Stimulated activated CD8-positive, alpha-beta memory T cell treated with anti-CD3 and anti-CD28 coated beads, Interleukin-2, amount 100 ng/mL, for 48 hours (primary cell): ENCODE measurements around the gene ZNF804A.
"Not testable (repeated sequence)": the region's sequence is repeated elsewhere in the genome, so short reads cannot be mapped to it uniquely, and the experiment has no call there.

Source experiments
- DNase-seq, 2 donors: peaks; one replicate each; pipeline ENCODE4 v3.0.0-alpha.2; 2020; ENCODE audit warnings: low read depth in 2 of 2

Gene ZNF804A

DNA sequence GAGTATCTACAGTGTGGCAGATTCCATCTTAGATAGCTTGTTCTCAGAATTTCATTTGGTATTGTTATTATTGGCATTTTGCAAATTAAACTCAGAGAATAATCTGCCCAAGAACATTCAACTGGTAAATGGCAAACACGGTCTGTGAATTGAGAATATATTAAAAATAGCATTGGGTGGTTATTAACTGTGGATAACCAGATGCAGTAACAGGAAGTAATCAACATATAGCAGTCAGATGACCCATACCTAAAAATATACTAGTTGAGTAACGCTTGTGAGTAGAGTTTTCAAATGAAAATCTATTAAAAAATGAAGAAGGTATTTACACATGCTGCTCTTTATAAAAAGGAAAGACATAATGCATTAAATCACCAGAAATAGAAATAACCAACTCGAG is 129.5 kb downstream of the ZNF804A start:
- no peak for DNase-seq

DNA sequence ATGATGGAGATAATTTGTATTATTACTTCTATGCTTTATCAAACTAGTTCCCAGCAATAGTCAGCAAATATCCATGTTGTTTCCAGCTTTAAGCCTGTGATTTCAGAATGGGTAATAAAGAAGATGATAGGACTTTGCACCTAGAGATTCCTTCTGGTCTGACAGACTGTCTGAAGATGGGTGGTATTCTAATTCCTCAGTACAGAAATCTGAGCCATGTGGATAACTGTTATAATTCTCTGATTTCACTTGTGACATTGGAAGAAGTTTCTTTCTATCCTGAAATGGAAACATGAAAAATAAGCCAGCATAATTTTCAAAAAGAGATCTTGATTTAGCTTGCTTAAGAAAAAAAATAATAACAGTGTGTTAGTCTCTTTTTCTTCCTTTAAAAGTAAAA is 130.1 kb downstream of the ZNF804A start:
- DNase-seq: no peak

DNA sequence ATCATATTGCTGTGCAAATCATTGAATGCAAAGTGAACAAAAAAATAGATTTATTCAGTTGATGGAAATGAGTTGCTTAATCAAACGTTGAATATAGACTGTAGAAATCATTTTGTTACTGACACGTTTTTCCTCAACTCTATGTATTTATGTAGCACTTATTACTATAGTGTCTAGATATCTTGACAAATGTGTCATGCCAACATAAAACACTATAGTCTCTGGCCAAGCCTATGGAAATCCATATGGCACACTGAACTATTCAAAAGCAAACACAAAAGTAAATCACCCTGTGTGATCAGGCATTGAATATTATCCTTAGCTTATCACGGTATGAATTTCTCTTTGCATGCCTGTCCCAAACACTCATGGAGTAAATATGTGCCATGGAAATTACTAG is 131.3 kb downstream of the ZNF804A start:
- no peak for DNase-seq

DNA sequence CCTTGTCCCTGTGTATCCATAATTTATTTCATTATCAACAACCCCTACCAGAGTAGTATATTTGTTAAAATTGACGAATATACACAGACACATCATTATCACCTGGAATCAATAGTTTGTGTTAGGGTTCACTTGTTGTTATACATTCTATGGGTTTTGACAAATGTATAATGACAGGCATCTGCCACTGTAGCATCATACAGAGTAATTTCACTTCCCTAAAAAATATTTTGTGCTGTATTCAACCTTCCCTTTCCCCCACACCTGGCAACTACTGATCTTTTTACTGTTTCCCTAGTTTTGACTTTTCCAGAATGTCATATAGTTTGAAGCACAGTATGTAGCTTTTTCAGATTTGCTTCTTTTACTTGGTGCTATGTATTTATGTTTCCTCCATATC is 132.0 kb downstream of the ZNF804A start:
- no peak for DNase-seq

DNA sequence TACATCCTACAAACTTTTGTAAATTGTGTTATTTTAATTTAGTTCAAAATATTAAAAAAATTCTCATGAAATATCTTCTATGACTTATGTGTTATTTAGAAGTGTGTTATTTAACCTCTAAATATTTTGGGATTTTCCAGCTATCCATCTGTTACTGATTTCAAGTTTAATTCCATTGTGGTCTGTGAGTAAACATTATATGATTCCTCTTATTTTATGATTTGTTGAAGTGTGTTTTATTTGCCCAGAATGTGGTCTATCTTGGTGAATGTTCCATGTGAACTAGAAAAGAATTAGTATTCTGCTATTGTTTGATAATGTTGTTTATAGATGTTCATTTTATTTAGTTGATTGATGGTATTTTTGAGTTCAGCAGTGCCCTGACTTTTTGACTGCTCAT is 136.0 kb downstream of the ZNF804A start:
- DNase-seq: no peak

DNA sequence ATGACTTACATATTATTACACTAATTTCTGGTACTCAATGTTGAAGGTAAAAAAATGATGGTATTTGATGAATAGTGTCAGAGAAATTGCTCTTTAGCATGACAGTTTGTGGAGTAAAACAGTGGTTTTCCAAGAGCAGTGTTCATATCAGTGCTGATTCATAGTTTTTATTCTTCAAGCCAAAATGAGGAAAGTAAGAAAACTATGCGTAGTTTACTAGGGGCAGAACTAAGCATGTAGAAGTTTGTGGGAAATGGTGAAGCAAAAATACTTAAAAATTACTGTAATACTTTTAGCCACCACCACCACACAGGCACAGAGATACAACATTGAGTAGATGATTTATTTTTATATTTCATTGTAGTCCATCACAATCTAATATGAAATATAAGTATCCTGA is 137.3 kb downstream of the ZNF804A start:
- no peak for DNase-seq

DNA sequence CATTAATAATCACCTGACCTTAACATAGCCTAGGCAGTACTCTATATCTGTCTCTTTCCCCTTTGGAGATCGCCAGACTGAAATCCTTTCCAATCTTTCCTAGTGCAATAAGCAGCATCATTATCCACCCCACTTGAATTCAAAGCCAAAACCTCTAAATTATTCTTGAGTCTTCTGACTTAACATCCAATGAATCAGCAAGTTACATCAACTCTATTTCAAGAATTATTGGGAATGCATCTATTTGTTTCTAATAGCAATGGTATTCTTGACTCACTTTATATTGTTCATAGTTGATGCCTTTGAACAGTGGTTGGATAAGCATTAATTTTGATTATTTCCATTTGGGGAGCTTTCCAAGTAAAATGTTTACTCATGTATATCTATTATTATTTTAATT is 144.8 kb downstream of the ZNF804A start:
- DNase-seq: no peak

DNA sequence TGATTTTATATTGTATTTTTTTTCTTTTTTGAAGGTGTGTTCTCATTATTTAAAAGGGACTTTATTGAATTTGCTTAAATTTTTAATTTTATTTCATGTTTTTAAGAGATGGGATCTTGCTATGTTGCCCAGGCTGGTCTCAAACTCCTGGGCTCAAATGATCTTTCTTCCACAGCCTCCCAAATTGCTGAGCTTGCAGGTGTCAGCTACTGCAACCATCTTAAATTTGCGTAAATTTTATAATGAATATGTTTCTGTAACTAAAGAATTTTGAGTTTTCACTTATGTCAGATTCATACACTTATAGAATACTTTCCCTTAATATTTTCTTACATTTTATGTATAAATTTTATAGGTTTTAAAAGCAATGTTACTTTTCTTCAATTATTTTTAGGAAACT is 157.8 kb downstream of the ZNF804A start:
- no peak for DNase-seq

DNA sequence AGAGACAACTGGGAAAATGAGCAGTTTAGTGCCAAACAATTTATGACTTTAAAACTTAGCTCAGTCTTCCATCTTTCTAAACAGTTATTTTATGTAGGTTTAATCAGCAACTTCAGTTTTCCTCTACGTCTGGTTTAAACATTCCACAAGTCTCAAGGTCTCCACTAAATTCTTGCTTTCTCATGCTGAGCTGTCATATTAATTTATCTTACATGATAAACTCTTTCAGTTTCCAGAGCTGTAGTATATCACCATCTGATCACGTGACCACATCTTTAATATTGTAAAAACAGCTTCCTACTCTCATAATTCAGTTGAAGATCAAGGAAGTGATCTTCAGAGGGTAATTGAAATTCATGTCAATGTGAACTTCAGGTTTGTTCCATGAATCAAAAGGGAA is 158.6 kb downstream of the ZNF804A start:
- no peak for DNase-seq

DNA sequence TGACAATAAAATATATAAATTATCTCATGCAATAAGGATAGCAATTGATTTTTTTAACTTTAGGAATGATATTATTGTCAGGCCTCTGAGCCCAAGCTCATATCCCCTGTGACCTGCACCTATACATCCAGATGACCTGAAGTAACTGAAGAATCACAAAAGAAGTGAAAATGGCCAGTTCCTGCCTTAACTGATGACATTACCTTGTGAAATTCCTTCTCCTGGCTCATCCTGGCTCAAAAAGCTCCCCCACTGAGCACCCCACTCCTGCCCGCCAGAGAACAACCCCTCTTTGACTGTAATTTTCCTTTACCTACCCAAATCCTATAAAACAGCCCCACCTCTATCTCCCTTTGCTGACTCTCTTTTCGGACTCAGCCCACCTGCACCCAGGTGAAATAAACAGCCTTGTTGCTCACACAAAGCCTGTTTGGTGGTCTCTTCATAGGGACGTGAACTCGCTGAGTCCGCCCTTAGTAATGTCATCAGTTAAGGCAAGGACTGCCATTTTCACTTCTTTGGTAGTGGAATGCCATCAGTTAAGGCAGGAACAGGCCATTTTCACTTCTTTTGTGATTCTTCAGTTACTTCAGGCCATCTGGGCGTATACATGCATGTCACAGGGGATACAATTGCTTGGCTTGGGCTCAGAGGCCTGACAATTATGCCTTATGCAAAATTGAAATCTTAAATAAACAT is 161.4 kb downstream of the ZNF804A start:
- DNase-seq: not testable (repeated sequence)

DNA sequence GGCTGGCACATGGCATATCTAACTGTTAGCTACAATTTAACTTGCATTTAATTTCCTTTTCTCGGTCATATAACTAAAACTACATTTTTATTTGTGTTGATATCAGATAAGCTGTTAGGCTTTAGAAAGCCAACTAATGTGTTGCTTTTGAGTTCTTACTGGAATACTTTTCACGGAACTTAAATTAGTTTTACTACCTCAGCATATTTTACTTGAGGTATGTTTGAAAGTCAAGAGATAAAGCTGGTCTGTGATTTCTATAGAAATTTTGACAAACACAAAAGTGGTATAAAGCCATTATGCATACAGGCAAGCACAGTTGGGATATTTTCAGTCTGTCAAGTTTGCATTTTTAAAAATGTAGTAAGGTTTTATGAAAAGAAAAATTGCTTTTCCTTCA is 162.6 kb downstream of the ZNF804A start:
- no peak for DNase-seq

DNA sequence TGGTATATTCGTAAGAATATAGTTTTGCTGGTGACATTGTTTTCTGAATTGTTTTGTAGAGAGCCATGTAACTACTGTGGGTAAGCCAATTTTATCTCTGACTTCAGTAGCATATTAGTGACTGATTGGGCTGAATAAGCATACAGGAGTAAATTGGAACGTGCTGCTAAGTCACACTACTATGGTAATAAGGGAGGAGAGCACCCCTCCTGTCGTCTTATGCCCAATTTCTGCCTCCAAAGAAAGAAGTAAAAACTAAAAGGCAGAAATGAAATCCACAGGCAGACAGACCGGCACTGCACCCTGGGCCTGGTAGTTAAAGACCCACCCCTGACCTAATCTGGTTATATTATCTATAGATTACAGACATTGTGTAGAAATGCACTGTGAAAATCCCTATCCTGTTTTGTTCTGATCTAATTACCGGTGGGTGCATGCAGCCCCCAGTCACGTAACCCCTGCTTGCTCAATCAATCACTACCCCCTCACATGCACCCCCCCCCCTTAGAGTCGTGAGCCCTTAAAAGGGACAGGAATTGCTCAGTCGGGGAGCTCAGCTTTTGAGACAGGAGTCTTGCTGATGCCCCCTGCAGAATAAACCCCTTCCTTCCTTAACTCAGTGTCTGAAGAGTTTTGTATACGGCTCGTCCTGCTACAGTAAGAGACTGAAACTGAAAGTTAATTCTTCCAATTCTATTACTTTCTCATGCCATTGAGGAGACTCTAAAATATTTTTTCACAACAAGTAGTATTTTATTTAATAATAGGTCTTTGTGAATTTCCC is 167.0 kb downstream of the ZNF804A start:
- no peak for DNase-seq

DNA sequence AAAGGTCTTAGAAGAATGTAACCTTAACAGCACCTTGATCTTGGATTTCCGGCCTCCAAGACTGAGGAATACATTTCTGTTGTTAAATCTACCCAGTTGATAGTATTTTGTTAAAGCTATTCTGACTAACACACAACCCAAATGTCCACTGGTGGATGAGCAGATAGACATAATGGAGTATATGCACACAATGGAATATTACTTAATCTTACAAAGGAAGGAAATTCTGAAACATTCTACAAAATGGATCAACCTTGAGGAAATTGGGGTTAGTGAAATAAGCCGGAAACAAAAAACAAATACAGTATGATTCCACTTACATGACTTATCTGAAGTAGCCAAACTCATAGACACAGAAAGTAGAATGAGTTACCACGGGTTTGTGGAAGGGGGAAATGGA is 168.7 kb downstream of the ZNF804A start:
- no peak for DNase-seq

DNA sequence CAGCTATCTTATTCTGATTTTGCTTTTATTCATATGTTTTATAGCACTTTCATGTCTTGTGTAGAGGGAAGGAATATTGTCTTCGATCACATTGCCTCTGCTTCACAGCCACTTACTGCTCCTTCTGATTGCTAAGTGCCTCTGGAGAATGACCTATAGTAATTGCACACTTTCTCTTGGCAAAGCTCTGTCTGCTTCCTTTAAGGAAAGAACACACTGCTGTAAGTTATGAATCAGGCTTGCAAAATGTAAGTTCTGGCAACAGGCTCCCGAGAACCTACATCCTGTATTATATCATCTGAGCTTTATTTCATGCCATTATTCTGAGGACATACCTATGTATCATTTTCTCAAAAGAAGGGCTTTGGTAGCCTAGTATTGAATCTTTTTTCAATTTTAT is 170.7 kb downstream of the ZNF804A start:
- DNase-seq: no peak

DNA sequence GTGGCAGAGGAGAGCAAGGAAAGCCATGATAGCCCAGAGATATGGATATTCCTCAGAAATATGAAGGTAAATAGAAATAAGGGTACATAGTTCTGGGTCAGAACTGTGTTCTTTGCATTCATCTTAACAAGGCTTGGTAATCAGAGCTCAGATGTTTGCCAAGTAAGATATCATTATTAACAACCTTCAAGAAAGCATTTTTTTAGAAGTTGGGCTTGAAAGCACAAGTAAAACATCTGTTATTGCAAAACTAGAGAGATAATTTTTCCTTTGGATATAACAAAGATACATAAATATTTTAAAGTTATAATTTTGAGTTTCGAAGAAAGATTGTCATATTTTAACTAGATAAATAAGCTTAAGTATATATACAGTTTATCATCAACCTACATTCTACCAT is 171.4 kb downstream of the ZNF804A start:
- DNase-seq: no peak

DNA sequence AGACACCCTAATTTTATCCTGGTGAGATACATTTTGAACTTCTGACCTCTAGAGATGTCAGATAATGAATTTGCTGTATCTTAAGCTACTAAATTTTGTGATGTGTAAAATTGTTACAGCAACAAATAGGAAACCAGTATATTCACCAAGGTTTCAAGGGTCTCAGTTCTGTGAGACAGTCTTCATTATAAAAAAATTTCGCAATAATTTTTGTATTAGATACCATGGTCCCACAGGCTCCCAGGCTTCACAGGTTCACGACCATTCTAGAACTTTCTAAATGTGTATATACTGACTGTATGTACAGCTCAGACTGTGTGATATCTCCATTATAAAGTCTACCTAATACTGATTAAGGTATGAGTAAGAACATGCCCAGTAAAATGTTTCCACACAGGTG is 181.4 kb downstream of the ZNF804A start:
- no peak for DNase-seq

DNA sequence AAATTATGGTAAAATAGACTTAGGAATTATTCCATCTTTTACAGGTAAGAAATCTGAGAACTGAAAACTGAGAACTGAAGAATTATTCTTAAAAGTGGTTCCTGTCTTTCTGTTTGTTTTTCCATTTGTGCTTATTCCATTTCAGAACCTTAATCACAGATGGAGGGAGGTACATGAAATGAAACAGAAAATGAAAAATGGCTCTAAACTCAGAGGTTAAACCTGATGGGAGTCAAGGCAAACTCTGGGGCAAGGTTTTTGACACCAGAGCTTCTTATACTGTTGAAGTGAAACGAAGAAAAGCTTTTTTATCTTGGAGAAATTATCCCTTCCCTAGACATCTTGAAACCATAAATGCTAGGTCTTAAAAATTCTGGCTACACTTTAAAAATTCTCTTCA is 182.1 kb downstream of the ZNF804A start:
- no peak for DNase-seq

DNA sequence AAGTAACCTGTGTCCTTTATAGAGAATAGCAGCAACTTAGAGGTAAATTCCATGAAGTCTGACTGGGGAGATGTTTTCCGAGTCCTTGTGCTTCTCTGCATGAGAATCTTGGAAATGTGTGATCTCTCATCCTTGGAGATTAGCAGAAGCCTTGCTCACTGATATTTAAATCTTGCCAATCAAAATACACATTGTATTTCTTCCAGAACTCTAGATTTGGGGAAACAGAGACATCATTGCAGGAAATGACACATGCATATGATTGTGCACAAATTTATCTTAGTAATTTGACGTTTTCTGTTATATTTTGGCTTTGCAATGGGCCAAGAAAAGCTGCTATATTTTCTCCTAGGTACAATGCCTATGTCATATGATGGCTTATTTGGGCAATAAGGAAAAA is 182.6 kb downstream of the ZNF804A start:
- DNase-seq: no peak

DNA sequence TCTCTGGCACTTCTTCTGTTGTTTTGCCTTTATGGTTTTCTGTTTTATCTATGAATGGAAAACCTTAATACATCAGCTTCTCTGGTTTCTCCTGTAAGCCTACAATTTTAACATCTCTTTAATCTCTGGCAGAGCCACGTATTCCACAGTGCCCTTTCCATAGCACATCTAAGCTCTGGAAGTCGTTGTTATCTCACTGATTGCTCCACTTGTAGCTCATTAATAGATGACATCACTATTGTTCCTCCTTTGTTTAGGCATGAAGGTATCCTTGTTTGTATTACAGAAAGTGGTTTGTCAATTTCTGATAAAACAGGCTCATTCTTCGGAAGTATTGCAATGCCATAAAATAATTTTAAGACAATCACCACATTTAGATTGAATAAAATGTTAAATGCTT is 185.2 kb downstream of the ZNF804A start:
- DNase-seq: no peak

DNA sequence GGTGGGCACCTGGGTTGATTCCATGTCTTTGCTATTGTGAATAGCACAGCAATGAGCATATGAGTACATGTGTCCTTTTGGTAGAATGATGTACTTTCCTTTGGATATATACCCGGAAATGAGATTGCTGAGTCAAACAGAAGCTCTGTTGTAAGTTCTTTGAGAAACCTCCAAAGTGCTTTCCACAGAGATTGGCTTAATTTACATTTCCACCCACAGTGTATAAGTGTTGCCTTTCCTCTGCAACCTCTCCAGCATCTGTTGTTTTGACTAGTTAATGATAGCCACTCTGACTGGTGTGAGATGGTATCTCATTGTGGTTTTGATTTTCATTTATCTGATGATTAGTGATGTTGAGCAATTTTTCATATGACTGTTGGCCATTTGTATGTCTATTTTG is 194.8 kb downstream of the ZNF804A start:
- no peak for DNase-seq

DNA sequence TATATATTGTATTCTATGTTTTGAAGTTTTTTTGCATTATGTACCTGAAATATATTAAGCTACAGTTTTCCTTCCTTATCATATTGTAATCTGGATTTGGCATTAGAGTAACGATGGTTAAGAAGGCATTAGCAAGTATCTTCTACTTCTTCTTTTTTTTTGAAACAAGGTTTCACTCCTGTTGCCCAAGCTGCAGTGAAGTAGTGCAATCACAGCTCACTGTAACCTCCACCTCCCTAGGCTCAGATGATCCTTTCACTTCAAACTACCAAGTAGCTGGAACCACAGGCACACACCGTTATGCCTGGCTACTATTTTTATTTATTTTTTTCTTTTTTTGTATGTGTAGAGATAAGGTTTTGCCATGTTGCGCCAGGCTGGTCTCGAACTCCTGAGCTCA is 201.1 kb downstream of the ZNF804A start:
- DNase-seq: no peak

DNA sequence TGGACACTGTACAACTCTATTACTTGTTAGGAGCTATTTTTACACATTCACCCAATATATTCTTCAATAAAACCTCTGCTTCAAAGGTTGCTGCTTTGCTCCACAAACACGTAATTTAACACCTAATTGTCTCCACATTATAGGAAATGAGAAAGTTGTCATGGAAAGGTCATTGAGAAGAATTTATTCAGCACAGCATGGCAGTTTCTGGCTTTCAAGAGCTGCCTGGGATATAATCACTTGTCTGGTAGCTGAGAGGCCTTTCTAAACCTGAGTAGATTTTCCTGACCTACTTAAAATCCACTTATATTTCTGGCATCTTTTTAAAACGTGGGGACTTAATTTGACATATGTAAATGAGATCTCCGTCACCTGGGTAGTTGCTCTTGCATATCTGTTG is 216.1 kb downstream of the ZNF804A start:
- DNase-seq: no peak

DNA sequence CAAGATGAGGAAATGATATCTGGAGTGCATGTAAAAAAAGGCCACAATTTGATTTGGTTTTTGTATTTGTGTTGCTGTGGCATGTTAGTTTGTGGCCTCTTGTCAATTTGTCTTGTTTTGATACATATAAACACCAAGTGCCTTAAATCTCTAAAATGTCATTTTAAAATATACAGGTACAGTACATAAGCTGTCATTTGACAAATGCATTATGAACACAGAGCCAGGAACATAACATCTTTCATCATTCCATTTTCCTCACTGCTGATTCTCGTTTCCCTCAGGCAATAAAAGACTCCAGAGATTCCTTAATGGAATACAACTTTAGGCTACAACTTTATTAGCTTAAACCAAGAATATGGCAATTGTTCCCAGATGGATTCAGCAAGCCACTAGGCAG is 217.5 kb downstream of the ZNF804A start:
- no peak for DNase-seq

DNA sequence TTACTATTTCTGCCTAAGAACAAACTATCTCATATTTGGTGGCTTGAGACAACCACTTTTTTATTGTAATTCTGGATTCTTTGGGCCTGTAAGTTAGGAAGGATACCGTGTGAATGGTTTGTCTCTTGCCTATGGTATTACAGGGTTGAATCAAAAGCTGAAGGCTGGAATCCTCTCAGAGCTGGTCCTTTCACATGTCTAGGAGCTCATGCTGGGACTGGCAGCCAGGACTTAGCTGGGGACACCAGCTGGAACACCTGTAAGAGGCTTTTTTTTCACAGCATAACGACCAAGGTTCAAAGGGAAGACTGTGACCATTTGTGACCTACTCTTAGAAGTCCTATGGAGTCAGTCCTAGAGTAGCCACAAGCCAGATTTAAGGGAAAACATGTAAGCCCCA is 226.3 kb downstream of the ZNF804A start:
- DNase-seq: no peak
